Memory B cell (primary cell): ENCODE results near the gene GRIN2D.
"Not testable (repeated sequence)": the region's sequence is repeated elsewhere in the genome, so short reads cannot be mapped to it uniquely, and the experiment has no call there.

Experiments
- ATAC-seq: fragments of 150-1000 bp; cut with Tn5 transposase; 2 replicates; pipeline ENCODE4 v1.10.0; 2021; ENCODE audit warnings: low read depth, mild to moderate bottlenecking, moderate library complexity
- DNase-seq, 2 donors: peaks; one replicate each; pipeline ENCODE4 v3.0.0; 2022; ENCODE audit warnings: low spot score in 2 of 2
- H3K27ac Mint-ChIP-seq: one replicate; pipeline ENCODE4 v1.8.0; 2022; ENCODE audit warnings: mild to moderate bottlenecking, moderate library complexity, mixed read lengths
- H3K27me3 Mint-ChIP-seq: one replicate; pipeline ENCODE4 v1.8.0; 2022; ENCODE audit warnings: mixed read lengths
- H3K36me3 Mint-ChIP-seq: one replicate; pipeline ENCODE4 v1.8.0; 2022; ENCODE audit warnings: mild to moderate bottlenecking, mixed read lengths
- H3K4me1 Mint-ChIP-seq: one replicate; pipeline ENCODE4 v1.8.0; 2022; ENCODE audit warnings: mixed read lengths
- H3K4me3 Mint-ChIP-seq: one replicate; pipeline ENCODE4 v1.8.0; 2022; ENCODE audit warnings: mild to moderate bottlenecking, moderate library complexity, mixed read lengths
- H3K9me3 Mint-ChIP-seq: one replicate; pipeline ENCODE4 v1.8.0; 2022; ENCODE audit warnings: mixed read lengths

GRIN2D gene

GRCh38 chr19:48363810-48364597 is 29.5 kb upstream of the GRIN2D start, which contains the start of the genes SYNGR4 and TMEM143:
Gene SYNGR4, plus strand, starts transcription at chr19:48364367. Its CDS starts 1,476 bp downstream, at chr19:48365843.
Gene TMEM143, minus strand, starts transcription at chr19:48363940. Its CDS starts 20 bp downstream, at chr19:48363920.
- Mint-ChIP-seq H3K27me3 (no peaks in the 10 kb centered on the region), H3K36me3 (peaks cover 2% of the 10 kb centered on the region), H3K9me3 (no peaks in the 10 kb centered on the region), H3K4me3 (peak within 1 kb of the TSS; percentile 73), H3K4me1 (peaks cover 11% of the 10 kb centered on the region), H3K27ac (peak within 1 kb of the TSS; percentile 69)
- DNase-seq: peak; percentile 94 to 98
- peak; percentile 81 for ATAC-seq

DNA sequence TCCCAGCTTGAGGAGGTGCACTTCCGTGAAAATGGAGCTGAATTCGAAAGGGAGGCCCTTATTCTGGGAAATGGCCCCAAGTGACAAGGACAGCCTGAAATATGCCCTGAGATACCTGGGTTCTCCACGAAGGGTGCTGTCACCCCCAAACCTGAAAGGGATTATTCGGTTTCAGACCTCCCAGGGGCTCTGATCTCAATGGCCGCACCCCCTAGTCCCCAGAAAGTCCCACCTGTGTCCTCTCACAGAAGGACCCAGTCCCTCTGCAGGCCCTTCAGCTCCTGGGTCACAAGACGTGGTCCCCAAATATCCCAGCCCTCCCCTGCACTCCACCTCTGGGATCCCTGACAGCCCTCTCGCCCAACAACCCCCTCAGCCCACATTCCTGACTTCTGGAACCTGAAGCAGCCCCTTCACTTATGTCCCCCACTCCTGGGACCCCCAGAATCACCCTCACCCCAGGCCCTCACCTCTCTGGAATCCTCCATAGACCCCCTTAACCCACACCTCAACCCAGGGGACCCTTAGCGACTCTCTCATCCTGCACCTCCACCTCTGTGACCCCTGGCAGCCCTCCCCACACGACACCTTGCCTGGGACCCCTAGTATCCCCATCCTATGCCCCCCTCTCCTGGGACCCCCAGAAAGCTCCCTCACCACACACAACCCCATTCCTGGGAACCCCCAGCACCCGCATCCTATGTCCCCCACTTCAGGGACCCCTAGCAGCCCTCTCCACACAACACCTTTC is 28.7 kb upstream of the GRIN2D start:
- Mint-ChIP-seq H3K4me3 (peak overlapping the region; percentile 73), H3K27ac (peak overlapping the region; percentile 69), H3K9me3 (no peaks in the 10 kb centered on the region), H3K4me1 (peaks cover 11% of the 10 kb centered on the region), H3K36me3 (no peaks in the 10 kb centered on the region), H3K27me3 (no peaks in the 10 kb centered on the region)
- DNase-seq (no peak), ATAC-seq (peak; percentile 1)

DNA sequence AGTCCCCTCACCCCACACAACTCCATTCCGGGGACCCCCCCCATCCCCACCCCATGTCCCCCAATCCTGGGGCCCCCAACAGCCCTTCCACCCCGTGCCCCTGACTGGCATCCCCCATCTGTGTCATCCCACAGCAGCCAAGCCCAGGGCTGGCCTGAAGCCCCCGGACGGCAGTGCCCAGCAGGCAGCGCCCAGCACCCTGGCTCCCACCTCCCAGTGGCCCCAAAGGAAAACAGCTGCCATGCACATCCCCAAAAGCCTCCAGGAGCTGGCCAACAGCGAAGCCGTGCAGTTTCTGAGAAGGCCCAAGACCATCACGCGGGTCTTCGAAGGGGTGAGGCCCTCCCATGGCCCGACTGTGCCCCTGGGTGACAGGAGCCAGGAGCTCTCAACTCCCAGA is 27.9 kb upstream of the GRIN2D start:
- H3K4me3 Mint-ChIP-seq: peak overlapping the region; percentile 68
- ATAC-seq: no peak
- H3K27ac Mint-ChIP-seq: peak overlapping the region; percentile 69

DNA sequence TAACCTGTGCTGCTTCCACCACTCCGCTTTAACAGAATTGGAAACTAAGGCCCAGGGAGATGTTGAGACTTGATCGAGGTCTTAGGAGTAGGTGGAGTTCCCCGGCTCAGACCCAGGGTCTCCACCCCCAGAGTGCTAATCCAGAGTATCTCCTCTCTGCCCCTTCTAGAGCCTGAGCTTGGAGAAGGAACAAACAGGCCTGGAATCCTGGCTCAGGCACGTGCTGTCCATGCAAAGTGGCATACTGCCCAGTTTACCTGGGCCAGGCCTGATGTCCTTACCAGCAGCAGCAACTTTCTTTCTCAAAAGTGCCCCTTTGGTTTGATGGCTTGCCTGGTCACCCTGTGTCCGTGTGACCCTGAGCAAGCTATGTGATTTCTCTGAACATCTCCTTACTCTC is 25.6 kb upstream of the GRIN2D start:
- peaks cover 1% of the 10 kb centered on the region for H3K27me3 Mint-ChIP-seq
- DNase-seq (no peak), ATAC-seq (no peak)
- no peak overlapping the region for H3K4me3 Mint-ChIP-seq
- H3K9me3 Mint-ChIP-seq: no peaks in the 10 kb centered on the region
- no peak overlapping the region for H3K27ac Mint-ChIP-seq
- no peaks in the 10 kb centered on the region for H3K36me3 Mint-ChIP-seq
- H3K4me1 Mint-ChIP-seq: peaks cover 8% of the 10 kb centered on the region

More for the DNA sequence above, 27.9 kb upstream of the GRIN2D start:
- Mint-ChIP-seq H3K36me3 (no peaks in the 10 kb centered on the region), H3K27me3 (no peaks in the 10 kb centered on the region), H3K4me1 (peaks cover 11% of the 10 kb centered on the region), H3K9me3 (no peaks in the 10 kb centered on the region)
- DNase-seq: no peak

GRCh38 chr19:48368936-48369335 is 24.5 kb upstream of the GRIN2D start:
- Mint-ChIP-seq H3K9me3 (no peaks in the 10 kb centered on the region), H3K36me3 (no peaks in the 10 kb centered on the region), H3K27ac (no peak overlapping the region), H3K4me1 (peaks cover 6% of the 10 kb centered on the region), H3K27me3 (peaks cover 2% of the 10 kb centered on the region), H3K4me3 (no peak overlapping the region)
- ATAC-seq (no peak), DNase-seq (no peak)

GRCh38 chr19:48370955-48371354 is 22.5 kb upstream of the GRIN2D start:
- peak overlapping the region; percentile 1 for H3K27ac Mint-ChIP-seq
- H3K36me3 Mint-ChIP-seq: no peaks in the 10 kb centered on the region
- H3K27me3 Mint-ChIP-seq: peaks cover 4% of the 10 kb centered on the region
- H3K4me1 Mint-ChIP-seq: no peaks in the 10 kb centered on the region
- no peak for DNase-seq
- ATAC-seq: no peak
- H3K4me3 Mint-ChIP-seq: no peak overlapping the region
- no peaks in the 10 kb centered on the region for H3K9me3 Mint-ChIP-seq

- H3K27ac Mint-ChIP-seq: no peak overlapping the region
These were observed 22.1 kb upstream of the GRIN2D start for GRCh38 chr19:48371367-48371766.

DNA sequence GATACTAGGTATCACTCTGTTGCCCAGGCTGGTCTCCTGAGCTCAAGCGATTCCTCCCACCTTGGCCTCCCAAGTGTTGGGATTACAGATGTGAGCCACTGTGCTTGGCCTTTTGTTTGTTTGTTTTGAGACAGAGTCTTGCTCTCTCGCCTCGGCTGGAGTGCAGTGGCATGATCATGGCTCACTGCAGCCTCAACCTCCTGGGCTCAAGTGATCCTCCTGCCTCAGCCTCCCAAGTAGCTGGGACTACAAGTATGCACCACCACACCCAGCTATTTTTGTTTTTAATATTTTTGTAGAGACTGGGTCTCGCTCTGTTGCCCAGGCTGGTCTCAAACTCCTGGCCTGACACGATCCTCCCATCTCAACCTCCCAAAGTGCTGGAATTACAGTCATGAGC is 21.7 kb upstream of the GRIN2D start:
- not testable (repeated sequence) for DNase-seq, H3K4me1 Mint-ChIP-seq, H3K9me3 Mint-ChIP-seq, H3K36me3 Mint-ChIP-seq, H3K27ac Mint-ChIP-seq, H3K27me3 Mint-ChIP-seq, H3K4me3 Mint-ChIP-seq, ATAC-seq

More at GRCh38 chr19:48371367-48371766, 22.1 kb upstream of the GRIN2D start:
- Mint-ChIP-seq H3K4me1 (no peaks in the 10 kb centered on the region), H3K36me3 (no peaks in the 10 kb centered on the region), H3K9me3 (no peaks in the 10 kb centered on the region), H3K27me3 (peaks cover 4% of the 10 kb centered on the region), H3K4me3 (no peak overlapping the region)
- DNase-seq (no peak), ATAC-seq (no peak)

GRCh38 chr19:48372904-48373303 is 20.6 kb upstream of the GRIN2D start:
- peaks cover 4% of the 10 kb centered on the region for H3K27me3 Mint-ChIP-seq
- no peaks in the 10 kb centered on the region for H3K4me1 Mint-ChIP-seq
- H3K4me3 Mint-ChIP-seq: no peak overlapping the region
- H3K36me3 Mint-ChIP-seq: no peaks in the 10 kb centered on the region
- ATAC-seq: no peak
- H3K27ac Mint-ChIP-seq: no peak overlapping the region
- no peak for DNase-seq
- no peaks in the 10 kb centered on the region for H3K9me3 Mint-ChIP-seq

DNA sequence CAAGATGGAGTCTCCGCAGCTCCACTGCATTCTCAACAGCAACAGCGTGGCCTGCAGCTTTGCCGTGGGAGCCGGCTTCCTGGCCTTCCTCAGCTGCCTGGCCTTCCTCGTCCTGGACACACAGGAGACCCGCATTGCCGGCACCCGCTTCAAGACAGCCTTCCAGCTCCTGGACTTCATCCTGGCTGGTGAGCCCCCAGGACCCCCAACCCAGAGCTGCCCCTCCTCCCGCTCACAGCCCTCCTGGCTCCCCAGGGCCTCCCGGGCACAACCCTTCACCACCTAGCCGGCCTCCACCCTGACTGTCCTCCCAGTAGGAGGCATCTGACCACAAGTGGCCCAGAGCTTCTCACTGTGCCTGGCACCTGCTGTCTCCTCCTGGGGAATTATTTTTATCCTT is 19.9 kb upstream of the GRIN2D start:
- Mint-ChIP-seq H3K9me3 (no peaks in the 10 kb centered on the region), H3K4me1 (no peaks in the 10 kb centered on the region), H3K36me3 (no peaks in the 10 kb centered on the region), H3K27me3 (peaks cover 4% of the 10 kb centered on the region), H3K4me3 (no peak overlapping the region), H3K27ac (no peak overlapping the region)
- DNase-seq (no peak), ATAC-seq (no peak)

DNA sequence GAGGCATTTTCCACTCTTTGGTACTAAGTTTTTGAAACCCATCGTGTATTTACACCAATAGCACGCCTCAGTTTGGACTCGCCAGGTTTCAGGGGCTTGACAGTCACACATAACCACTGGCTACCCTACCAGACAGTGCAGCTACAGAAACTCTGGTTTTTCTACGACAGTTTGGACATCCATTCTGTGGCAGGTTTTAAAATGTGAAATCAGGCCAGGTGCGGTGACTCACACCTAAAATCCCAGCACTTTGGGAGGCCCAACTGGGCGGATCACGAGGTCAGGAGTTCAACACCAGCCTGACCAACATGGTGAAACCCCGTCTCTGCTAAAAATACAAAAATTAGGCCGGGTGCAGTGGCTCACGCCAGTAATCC is 15.3 kb upstream of the GRIN2D start:
- ATAC-seq: no peak
- Mint-ChIP-seq H3K27ac (no peak overlapping the region), H3K27me3 (peaks cover 3% of the 10 kb centered on the region), H3K36me3 (peaks cover 2% of the 10 kb centered on the region), H3K4me1 (no peaks in the 10 kb centered on the region), H3K9me3 (no peaks in the 10 kb centered on the region), H3K4me3 (no peak overlapping the region)
- no peak for DNase-seq

DNA sequence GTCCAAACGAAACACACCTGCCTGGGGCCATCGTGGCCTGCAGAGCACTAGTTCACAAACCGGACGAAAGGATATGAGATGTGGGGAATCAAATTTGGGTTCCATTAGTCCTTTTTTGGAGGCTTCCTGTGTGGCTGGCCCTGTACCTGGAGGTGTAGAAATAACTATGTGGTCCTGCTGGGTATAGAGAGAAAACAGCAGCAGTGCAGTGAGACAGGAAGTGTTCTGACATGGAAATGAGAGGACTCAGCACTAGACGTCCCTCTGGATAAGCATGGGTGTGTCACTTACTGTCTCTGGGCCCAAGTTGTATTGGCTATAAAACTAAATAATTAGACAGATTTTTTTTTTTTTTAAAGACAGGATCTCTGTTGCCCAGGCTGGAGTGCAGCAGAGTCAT is 14.4 kb upstream of the GRIN2D start:
- no peaks in the 10 kb centered on the region for H3K4me1 Mint-ChIP-seq
- peaks cover 6% of the 10 kb centered on the region for H3K36me3 Mint-ChIP-seq
- ATAC-seq: no peak
- H3K4me3 Mint-ChIP-seq: no peak overlapping the region
- no peak for DNase-seq
- H3K27ac Mint-ChIP-seq: peak overlapping the region; percentile 20
- no peaks in the 10 kb centered on the region for H3K9me3 Mint-ChIP-seq
- peaks cover 3% of the 10 kb centered on the region for H3K27me3 Mint-ChIP-seq

- Mint-ChIP-seq H3K4me1 (no peaks in the 10 kb centered on the region), H3K4me3 (no peak overlapping the region), H3K27ac (no peak overlapping the region)
These were observed 12.1 kb upstream of the GRIN2D start for GRCh38 chr19:48381178-48381950.

DNA sequence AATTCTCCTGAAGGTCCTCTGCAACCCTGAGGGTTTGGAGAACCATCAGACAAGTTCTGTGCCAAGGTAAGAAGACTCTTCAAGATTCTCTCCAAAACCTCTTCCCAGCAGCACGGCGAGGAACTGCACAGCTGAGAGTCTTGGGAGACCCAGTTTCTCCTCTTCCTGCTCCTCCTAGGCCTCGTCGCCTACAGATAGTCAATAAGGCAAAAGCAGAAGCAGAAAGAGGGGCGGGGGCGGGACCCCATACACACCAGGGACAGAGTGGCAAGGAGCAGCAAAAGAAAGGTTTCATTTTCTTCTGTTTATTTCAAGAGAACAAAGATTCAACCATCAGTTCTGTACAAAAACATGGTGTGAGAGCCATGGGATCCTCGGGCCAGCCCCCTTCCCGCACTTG is 11.2 kb upstream of the GRIN2D start:
- Mint-ChIP-seq H3K9me3 (no peaks in the 10 kb centered on the region), H3K27me3 (no peaks in the 10 kb centered on the region), H3K4me3 (no peak overlapping the region), H3K36me3 (peaks cover 13% of the 10 kb centered on the region), H3K4me1 (no peaks in the 10 kb centered on the region), H3K27ac (no peak overlapping the region)
- ATAC-seq (no peak), DNase-seq (no peak)

More at GRCh38 chr19:48381178-48381950, 12.1 kb upstream of the GRIN2D start:
- Mint-ChIP-seq H3K27me3 (no peaks in the 10 kb centered on the region), H3K9me3 (no peaks in the 10 kb centered on the region), H3K36me3 (peaks cover 12% of the 10 kb centered on the region)
- ATAC-seq: no peak
- no peak for DNase-seq
